ENCODE results near the gene WIPF1.

DNA sequence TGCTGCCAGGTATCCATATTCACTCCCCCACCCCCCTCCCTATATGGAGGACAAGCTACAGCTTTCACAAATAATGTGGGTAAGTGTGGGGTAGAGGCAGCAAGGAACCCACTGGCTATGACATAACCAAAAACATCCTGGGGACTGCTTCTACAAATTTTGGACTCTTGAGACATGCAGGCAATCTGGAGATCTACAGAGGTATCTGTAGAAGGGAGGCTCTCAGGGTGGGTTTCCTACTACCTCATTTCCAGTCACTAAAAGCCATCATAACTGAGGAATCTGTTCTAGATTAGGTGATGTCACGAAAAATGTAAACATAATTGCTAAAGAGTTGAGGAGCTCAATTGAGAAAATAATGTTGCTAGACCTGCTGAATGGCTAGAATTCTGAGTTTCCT is 46.8 kb upstream of the WIPF1 start:
- TF ChIP-seq EZH2 (IDR thresholded peaks at IDR 0.05; ENCODE audit: borderline replicate concordance, low read depth, low read length, severe bottlenecking): no peak
- TF ChIP-seq, protein P1, sequence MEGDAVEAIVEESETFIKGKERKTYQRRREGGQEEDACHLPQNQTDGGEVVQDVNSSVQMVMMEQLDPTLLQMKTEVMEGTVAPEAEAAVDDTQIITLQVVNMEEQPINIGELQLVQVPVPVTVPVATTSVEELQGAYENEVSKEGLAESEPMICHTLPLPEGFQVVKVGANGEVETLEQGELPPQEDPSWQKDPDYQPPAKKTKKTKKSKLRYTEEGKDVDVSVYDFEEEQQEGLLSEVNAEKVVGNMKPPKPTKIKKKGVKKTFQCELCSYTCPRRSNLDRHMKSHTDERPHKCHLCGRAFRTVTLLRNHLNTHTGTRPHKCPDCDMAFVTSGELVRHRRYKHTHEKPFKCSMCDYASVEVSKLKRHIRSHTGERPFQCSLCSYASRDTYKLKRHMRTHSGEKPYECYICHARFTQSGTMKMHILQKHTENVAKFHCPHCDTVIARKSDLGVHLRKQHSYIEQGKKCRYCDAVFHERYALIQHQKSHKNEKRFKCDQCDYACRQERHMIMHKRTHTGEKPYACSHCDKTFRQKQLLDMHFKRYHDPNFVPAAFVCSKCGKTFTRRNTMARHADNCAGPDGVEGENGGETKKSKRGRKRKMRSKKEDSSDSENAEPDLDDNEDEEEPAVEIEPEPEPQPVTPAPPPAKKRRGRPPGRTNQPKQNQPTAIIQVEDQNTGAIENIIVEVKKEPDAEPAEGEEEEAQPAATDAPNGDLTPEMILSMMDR (IDR thresholded peaks at IDR 0.05; ENCODE audit: borderline replicate concordance, extremely low read depth, low read length, poor library complexity, severe bottlenecking): no peak
